DOHH2 (cell line): ENCODE results near the gene PNCK.

ENCODE experiments used
- EZH2phosphoT487 ChIP-seq: fragments of 200-600 bp; sonication (generic); IDR thresholded peaks from 2 replicates; pipeline ENCODE4 v1.6.1; 2017; ENCODE audit warnings: borderline replicate concordance, mild to moderate bottlenecking, antibody characterized with exemption, low read length, moderate library complexity, mixed read lengths
- TF ChIP-seq, protein P1 (sequence below): fragments of 200-600 bp; sonication (generic); IDR thresholded peaks from one replicate; pipeline ENCODE4 v1.5.1; 2014; ENCODE audit warnings: antibody characterized with exemption, mild to moderate bottlenecking, low read depth, low read length; ENCODE audit not compliant: poor library complexity, severe bottlenecking

- TF ChIP-seq, protein P1, sequence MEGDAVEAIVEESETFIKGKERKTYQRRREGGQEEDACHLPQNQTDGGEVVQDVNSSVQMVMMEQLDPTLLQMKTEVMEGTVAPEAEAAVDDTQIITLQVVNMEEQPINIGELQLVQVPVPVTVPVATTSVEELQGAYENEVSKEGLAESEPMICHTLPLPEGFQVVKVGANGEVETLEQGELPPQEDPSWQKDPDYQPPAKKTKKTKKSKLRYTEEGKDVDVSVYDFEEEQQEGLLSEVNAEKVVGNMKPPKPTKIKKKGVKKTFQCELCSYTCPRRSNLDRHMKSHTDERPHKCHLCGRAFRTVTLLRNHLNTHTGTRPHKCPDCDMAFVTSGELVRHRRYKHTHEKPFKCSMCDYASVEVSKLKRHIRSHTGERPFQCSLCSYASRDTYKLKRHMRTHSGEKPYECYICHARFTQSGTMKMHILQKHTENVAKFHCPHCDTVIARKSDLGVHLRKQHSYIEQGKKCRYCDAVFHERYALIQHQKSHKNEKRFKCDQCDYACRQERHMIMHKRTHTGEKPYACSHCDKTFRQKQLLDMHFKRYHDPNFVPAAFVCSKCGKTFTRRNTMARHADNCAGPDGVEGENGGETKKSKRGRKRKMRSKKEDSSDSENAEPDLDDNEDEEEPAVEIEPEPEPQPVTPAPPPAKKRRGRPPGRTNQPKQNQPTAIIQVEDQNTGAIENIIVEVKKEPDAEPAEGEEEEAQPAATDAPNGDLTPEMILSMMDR, result no peak
- TF ChIP-seq EZH2phosphoT487, result no peak
Observed at GRCh38 chrX:153668423-153669173, 5.0 kb downstream of the PNCK start.
